HG02678 (cell line): ENCODE results near the gene TFPT.

Experiments used
- ATAC-seq: cut with Tn5 transposase; IDR thresholded peaks from one replicate; pipeline ENCODE4 v1.9.1; 2021; ENCODE audit warnings: mild to moderate bottlenecking, moderate library complexity; ENCODE audit not compliant: unreplicated experiment

Gene TFPT

GRCh38 chr19:54084410-54084809 is 31.0 kb downstream of the TFPT start:
- no peak for ATAC-seq

- no peak for ATAC-seq
Observed at GRCh38 chr19:54081032-54081431, 34.4 kb downstream of the TFPT start, which contains the start of gene TARM1. Gene TARM1 (minus strand): TSS chr19:54081365. CDS start chr19:54081340, 25 bp downstream.

DNA sequence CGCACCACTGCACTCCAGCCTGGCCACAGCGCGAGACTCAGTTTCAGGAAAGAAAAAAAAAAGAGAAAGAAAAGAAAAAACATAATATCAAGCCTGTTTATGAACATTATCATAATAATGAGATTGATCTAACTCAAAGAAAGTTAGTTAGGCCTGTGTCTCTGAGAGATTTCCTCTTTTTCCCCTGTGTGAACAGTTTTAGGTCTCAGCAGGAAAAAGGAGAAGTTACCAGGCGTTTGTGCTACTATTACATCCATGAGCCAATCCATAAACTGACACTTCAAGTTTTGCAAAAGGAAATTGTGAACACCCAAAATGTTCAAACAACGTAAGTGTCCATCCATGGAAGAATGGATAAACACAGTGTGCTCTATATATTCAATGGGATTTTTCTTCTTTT is 38.1 kb downstream of the TFPT start:
- ATAC-seq: no peak

DNA sequence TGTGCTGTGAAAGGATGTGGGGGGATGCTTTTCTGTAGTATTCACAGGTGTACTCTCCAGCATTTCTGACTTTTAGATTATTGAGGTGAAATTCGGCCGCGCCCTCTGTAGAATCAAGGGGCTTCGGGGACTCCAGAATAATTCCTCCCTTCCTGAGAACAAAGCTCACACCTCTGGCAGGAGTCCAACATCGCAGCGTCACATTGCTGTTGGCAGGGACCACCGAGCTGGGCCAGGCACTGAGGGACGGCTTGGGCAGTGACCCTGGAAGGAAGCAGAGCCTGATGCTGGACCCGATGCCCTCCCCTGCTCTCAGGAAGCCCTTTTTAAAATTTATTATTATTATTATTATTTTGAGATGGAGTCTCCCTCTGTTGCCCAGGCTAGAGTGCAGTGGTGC is 40.6 kb downstream of the TFPT start:
- ATAC-seq: no peak

GRCh38 chr19:54073829-54074228 is 41.6 kb downstream of the TFPT start:
- ATAC-seq: no peak

DNA sequence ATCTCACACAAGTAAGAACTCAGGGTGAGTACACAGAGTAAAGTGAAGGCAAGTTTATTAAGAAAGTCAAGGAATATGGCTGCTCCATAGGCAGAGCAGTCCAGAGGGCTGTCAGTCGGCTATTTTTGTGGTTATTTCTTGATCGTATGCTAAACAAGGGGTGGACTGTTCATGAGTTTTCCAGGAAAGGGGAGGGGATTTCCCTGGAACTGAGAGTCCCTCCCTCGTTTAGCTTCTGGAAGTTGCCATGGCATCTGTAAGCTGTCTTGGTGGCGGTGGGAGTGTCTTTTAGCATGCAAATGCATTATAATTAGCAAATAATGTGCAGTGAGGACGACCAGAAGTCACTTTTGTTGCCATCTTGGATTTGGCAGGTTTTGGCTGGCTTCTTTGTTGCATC is 46.0 kb downstream of the TFPT start:
- ATAC-seq: no peak

- ATAC-seq: no peak
Observed at GRCh38 chr19:54063350-54064116, 51.9 kb downstream of the TFPT start, which contains the start of gene VSTM1. Gene VSTM1 (minus strand): TSS chr19:54063897. CDS start chr19:54063777, 120 bp downstream.

DNA sequence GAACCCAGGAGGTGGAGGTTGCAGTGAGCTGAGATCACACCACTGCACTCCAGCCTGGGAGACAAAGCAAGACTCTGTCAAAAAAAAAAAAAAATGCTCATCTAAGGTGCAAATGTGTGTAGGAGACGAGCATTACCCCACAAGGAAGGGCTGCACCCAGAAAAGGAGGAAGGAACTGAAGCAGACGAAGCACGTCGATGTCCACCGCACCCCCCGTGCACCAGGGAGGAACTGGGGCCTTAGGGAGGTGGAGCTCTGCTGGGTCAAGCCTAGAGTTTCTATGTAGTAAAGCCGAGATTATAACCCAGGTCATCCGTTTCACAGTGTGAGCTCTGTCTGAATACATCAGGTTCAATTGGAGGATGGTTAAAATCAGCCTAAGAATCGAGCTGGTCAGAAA is 52.8 kb downstream of the TFPT start:
- no peak for ATAC-seq
